WTC11 (cell line): ENCODE measurements around the gene LMO3. TPM values are rescaled to one million over a fixed set of nuclear protein-coding genes. Genes with fewer than 3 reads are reported as not detected.

Experiments used
- ATAC-seq: fragments of 200-7000 bp; cut with Tn5 transposase; 2 replicates; pipeline ENCODE4 v1.10.0; 2021; ENCODE audit warnings: mild to moderate bottlenecking, moderate library complexity
- CTCF ChIA-PET: fragments of 300-600 bp; sonication (Branson Sonifier 250); formaldehyde crosslinking; loops from one replicate; lab custom pipeline; 2021; ENCODE audit warnings: antibody characterized with exemption; lab: Charles Lee
- POLR2A ChIA-PET: fragments of 350-600 bp; sonication (Branson Sonifier 250); formaldehyde crosslinking; loops from one replicate; lab custom pipeline; 2021; ENCODE audit warnings: antibody characterized with exemption; lab: Charles Lee
- DNase-seq: peaks from one replicate; pipeline ENCODE4 v3.0.0; 2021; ENCODE audit warnings: low spot score
- H3K27ac Mint-ChIP-seq: 2 replicates; pipeline ENCODE4 v1.8.0; 2021; ENCODE audit warnings: mixed read lengths
- H3K27me3 Mint-ChIP-seq: 2 replicates; pipeline ENCODE4 v1.8.0; 2021; ENCODE audit warnings: low read depth, mild to moderate bottlenecking, moderate library complexity, mixed read lengths
- H3K36me3 Mint-ChIP-seq: 2 replicates; pipeline ENCODE4 v1.8.0; 2021; ENCODE audit warnings: mixed read lengths
- H3K4me1 Mint-ChIP-seq: 2 replicates; pipeline ENCODE4 v1.8.0; 2022; ENCODE audit warnings: mixed read lengths
- H3K4me3 Mint-ChIP-seq: 2 replicates; pipeline ENCODE4 v1.8.0; 2021; ENCODE audit warnings: mild to moderate bottlenecking, moderate library complexity, mixed read lengths
- H3K9me3 Mint-ChIP-seq: 2 replicates; pipeline ENCODE4 v1.8.0; 2021; ENCODE audit warnings: mixed read lengths
- CBFB ChIP-seq: sonication (generic); formaldehyde crosslinking; IDR thresholded peaks from 2 replicates; pipeline ENCODE4 v1.8.1; 2022; ENCODE audit warnings: mild to moderate bottlenecking, low read depth, missing genetic modification reagents
- ETV6 ChIP-seq: sonication (generic); formaldehyde crosslinking; IDR thresholded peaks from 2 replicates; pipeline ENCODE4 v1.8.1; 2022; ENCODE audit warnings: mild to moderate bottlenecking, missing genetic modification reagents
- GTF2I ChIP-seq: fragments of 250-450 bp; sonication (Bioruptor Pico); conservative IDR thresholded peaks from 2 replicates; pipeline ENCODE4 v1.4.0; 2021; ENCODE audit warnings: mild to moderate bottlenecking
- KAT7 ChIP-seq: sonication (generic); formaldehyde crosslinking; IDR thresholded peaks from 2 replicates; pipeline ENCODE4 v1.8.1; 2023; ENCODE audit warnings: missing genetic modification reagents, mild to moderate bottlenecking, borderline replicate concordance
- NR1H2 ChIP-seq: sonication (generic); formaldehyde crosslinking; IDR thresholded peaks from 2 replicates; pipeline ENCODE4 v1.9.0; 2021; ENCODE audit warnings: mild to moderate bottlenecking, moderate library complexity, missing genetic modification reagents
- ZNF232 ChIP-seq: sonication (generic); formaldehyde crosslinking; IDR thresholded peaks from 2 replicates; pipeline ENCODE4 v1.8.0; 2022; ENCODE audit warnings: mild to moderate bottlenecking, missing genetic modification reagents
- ZNF317 ChIP-seq: sonication (generic); formaldehyde crosslinking; IDR thresholded peaks from 2 replicates; pipeline ENCODE4 v1.8.1; 2023; ENCODE audit warnings: low read depth, mild to moderate bottlenecking, moderate library complexity, missing genetic modification reagents, borderline replicate concordance
- ZNF416 ChIP-seq: fragments of 250-450 bp; sonication (Bioruptor Pico); IDR thresholded peaks from 2 replicates; pipeline ENCODE4 v1.9.0; 2021; ENCODE audit warnings: mild to moderate bottlenecking, inconsistent platforms
- total RNA-seq: library from RNA; stranded (reverse); gene quantifications from 3 replicates; pipeline ENCODE4 v1.2.3, GENCODE V29; 2021
- TF ChIP-seq, protein P1 (sequence below): fragments of 250-450 bp; sonication (Bioruptor Pico); IDR thresholded peaks from 2 replicates; pipeline ENCODE4 v1.9.0; 2021; ENCODE audit warnings: mild to moderate bottlenecking, borderline replicate concordance
- TF ChIP-seq, protein P2 (sequence below): sonication (generic); formaldehyde crosslinking; IDR thresholded peaks from 2 replicates; pipeline ENCODE4 v1.8.1; 2022; ENCODE audit warnings: low read depth, mild to moderate bottlenecking, moderate library complexity, missing genetic modification reagents, borderline replicate concordance
- TF ChIP-seq, protein P3 (sequence below): sonication (generic); formaldehyde crosslinking; IDR thresholded peaks from 2 replicates; pipeline ENCODE4 v1.8.1; 2022; ENCODE audit warnings: mild to moderate bottlenecking, missing genetic modification reagents, moderate library complexity, borderline replicate concordance
- TF ChIP-seq, protein P4 (sequence below): sonication (generic); formaldehyde crosslinking; IDR thresholded peaks from 2 replicates; pipeline ENCODE4 v1.8.0; 2022; ENCODE audit warnings: mild to moderate bottlenecking, missing genetic modification reagents
- TF ChIP-seq, protein P5 (sequence below): sonication (generic); formaldehyde crosslinking; IDR thresholded peaks from 2 replicates; pipeline ENCODE4 v1.8.1; 2023; ENCODE audit warnings: mild to moderate bottlenecking, missing genetic modification reagents, borderline replicate concordance
- TF ChIP-seq, protein P6 (sequence below): sonication (generic); formaldehyde crosslinking; IDR thresholded peaks from 2 replicates; pipeline ENCODE4 v1.8.1; 2023; ENCODE audit warnings: mild to moderate bottlenecking, missing genetic modification reagents, moderate library complexity
- TF ChIP-seq, protein P7 (sequence below): sonication (generic); formaldehyde crosslinking; IDR thresholded peaks from 2 replicates; pipeline ENCODE4 v1.8.1; 2022; ENCODE audit warnings: low read depth, missing genetic modification reagents, borderline replicate concordance
- TF ChIP-seq, protein P8 (sequence below): sonication (generic); formaldehyde crosslinking; IDR thresholded peaks from 2 replicates; pipeline ENCODE4 v1.8.0; 2023; ENCODE audit warnings: missing genetic modification reagents
- TF ChIP-seq, protein P9 (sequence below): fragments of 250-450 bp; sonication (Bioruptor Pico); conservative IDR thresholded peaks from 2 replicates; pipeline ENCODE4 v1.9.0; 2021; ENCODE audit warnings: mild to moderate bottlenecking

Gene LMO3
- total RNA-seq, 1 experiment from 2014 or later = 29.8 TPM

DNA sequence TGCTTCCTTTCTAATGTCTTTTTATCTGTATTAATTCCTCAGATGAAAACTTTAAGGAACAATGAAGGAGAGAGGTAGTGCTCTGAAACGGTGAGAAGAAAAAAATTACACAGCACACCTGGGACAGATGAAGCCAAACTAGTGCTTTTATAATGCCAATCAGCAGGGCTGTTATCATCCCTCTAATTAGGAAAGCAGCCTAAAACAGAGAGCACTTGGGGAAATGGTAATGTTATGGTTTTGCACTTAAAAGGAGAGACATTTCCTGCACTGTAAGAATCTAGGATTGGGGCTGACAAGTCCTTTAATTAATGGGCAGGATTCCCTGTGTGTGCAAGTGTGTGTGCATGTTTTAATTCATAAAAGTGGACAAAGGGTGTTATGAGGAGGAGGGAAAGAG is 4.8 kb upstream of the LMO3 start (continued):
- TF ChIP-seq, protein P1, sequence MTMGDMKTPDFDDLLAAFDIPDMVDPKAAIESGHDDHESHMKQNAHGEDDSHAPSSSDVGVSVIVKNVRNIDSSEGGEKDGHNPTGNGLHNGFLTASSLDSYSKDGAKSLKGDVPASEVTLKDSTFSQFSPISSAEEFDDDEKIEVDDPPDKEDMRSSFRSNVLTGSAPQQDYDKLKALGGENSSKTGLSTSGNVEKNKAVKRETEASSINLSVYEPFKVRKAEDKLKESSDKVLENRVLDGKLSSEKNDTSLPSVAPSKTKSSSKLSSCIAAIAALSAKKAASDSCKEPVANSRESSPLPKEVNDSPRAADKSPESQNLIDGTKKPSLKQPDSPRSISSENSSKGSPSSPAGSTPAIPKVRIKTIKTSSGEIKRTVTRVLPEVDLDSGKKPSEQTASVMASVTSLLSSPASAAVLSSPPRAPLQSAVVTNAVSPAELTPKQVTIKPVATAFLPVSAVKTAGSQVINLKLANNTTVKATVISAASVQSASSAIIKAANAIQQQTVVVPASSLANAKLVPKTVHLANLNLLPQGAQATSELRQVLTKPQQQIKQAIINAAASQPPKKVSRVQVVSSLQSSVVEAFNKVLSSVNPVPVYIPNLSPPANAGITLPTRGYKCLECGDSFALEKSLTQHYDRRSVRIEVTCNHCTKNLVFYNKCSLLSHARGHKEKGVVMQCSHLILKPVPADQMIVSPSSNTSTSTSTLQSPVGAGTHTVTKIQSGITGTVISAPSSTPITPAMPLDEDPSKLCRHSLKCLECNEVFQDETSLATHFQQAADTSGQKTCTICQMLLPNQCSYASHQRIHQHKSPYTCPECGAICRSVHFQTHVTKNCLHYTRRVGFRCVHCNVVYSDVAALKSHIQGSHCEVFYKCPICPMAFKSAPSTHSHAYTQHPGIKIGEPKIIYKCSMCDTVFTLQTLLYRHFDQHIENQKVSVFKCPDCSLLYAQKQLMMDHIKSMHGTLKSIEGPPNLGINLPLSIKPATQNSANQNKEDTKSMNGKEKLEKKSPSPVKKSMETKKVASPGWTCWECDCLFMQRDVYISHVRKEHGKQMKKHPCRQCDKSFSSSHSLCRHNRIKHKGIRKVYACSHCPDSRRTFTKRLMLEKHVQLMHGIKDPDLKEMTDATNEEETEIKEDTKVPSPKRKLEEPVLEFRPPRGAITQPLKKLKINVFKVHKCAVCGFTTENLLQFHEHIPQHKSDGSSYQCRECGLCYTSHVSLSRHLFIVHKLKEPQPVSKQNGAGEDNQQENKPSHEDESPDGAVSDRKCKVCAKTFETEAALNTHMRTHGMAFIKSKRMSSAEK = no peak
- TF ChIP-seq ETV6 (CRISPR knock-in tag) (0 out of 2 replicates have a peak, but pooled peaks have one; percentile 31), KAT7 (no peak), ZNF416 (no peak), NR1H2 (CRISPR knock-in tag) (no peak), CBFB (CRISPR knock-in tag) (0 out of 2 replicates have a peak, but pooled peaks have one; percentile 25), GTF2I (CRISPR knock-in tag) (no peak)
- TF ChIP-seq, protein P2, sequence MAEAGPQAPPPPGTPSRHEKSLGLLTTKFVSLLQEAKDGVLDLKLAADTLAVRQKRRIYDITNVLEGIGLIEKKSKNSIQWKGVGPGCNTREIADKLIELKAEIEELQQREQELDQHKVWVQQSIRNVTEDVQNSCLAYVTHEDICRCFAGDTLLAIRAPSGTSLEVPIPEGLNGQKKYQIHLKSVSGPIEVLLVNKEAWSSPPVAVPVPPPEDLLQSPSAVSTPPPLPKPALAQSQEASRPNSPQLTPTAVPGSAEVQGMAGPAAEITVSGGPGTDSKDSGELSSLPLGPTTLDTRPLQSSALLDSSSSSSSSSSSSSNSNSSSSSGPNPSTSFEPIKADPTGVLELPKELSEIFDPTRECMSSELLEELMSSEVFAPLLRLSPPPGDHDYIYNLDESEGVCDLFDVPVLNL (CRISPR knock-in tag) = no peak
- TF ChIP-seq, protein P3, sequence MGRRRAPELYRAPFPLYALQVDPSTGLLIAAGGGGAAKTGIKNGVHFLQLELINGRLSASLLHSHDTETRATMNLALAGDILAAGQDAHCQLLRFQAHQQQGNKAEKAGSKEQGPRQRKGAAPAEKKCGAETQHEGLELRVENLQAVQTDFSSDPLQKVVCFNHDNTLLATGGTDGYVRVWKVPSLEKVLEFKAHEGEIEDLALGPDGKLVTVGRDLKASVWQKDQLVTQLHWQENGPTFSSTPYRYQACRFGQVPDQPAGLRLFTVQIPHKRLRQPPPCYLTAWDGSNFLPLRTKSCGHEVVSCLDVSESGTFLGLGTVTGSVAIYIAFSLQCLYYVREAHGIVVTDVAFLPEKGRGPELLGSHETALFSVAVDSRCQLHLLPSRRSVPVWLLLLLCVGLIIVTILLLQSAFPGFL = no peak
- TF ChIP-seq, protein P4, sequence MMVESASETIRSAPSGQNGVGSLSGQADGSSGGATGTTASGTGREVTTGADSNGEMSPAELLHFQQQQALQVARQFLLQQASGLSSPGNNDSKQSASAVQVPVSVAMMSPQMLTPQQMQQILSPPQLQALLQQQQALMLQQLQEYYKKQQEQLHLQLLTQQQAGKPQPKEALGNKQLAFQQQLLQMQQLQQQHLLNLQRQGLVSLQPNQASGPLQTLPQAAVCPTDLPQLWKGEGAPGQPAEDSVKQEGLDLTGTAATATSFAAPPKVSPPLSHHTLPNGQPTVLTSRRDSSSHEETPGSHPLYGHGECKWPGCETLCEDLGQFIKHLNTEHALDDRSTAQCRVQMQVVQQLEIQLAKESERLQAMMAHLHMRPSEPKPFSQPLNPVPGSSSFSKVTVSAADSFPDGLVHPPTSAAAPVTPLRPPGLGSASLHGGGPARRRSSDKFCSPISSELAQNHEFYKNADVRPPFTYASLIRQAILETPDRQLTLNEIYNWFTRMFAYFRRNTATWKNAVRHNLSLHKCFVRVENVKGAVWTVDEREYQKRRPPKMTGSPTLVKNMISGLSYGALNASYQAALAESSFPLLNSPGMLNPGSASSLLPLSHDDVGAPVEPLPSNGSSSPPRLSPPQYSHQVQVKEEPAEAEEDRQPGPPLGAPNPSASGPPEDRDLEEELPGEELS (CRISPR knock-in tag) = no peak

DNA sequence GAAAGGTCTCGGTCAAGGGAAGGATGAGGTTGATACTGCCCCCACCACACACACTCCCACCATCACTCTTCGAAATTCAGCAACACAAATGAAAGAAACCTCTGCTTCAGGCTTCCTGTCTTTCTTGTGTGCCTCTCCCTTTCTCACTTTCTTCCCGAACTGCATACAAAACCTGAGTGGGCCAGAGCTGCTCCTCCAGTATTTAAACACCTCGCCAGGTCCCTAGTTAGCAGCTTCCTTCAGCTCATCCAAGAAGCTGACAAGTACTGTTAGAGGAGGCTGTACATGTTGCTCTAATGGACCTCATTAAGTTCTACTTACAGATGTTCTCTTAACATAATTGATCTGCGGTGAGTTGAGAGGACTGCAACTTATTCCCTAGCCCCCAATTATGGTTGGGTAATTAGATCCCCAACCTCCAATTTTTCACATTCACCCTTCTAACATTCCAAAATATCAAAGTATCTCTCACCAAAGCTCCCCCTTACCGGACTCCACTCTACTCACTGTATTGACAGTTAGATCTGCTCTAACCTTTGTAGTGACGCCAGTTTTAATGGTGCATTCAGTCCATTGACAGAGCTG is 4.1 kb upstream of the LMO3 start:
- ChIA-PET POLR2A (no interaction called here), CTCF (interaction anchor here (0.8 to 1.0 kb wide), 3 partner anchors 18 to 534 kb away, joined by 3 read pairs; no protein-coding TSS in a partner anchor)
- H3K27me3 Mint-ChIP-seq = peaks cover 27% of the 10 kb centered on the region
- no peaks in the 10 kb centered on the region for H3K9me3 Mint-ChIP-seq
- peak overlapping the region; percentile 73; the same call in 1 of the 2 replicates for H3K27ac Mint-ChIP-seq
- H3K36me3 Mint-ChIP-seq = no peaks in the 10 kb centered on the region
- H3K4me3 Mint-ChIP-seq = peak overlapping the region; percentile 95
- peaks cover 70% of the 10 kb centered on the region for H3K4me1 Mint-ChIP-seq
- ATAC-seq (peak; percentile 7; the same call in 1 of the 2 replicates), DNase-seq (no peak)
- TF ChIP-seq, protein P5, sequence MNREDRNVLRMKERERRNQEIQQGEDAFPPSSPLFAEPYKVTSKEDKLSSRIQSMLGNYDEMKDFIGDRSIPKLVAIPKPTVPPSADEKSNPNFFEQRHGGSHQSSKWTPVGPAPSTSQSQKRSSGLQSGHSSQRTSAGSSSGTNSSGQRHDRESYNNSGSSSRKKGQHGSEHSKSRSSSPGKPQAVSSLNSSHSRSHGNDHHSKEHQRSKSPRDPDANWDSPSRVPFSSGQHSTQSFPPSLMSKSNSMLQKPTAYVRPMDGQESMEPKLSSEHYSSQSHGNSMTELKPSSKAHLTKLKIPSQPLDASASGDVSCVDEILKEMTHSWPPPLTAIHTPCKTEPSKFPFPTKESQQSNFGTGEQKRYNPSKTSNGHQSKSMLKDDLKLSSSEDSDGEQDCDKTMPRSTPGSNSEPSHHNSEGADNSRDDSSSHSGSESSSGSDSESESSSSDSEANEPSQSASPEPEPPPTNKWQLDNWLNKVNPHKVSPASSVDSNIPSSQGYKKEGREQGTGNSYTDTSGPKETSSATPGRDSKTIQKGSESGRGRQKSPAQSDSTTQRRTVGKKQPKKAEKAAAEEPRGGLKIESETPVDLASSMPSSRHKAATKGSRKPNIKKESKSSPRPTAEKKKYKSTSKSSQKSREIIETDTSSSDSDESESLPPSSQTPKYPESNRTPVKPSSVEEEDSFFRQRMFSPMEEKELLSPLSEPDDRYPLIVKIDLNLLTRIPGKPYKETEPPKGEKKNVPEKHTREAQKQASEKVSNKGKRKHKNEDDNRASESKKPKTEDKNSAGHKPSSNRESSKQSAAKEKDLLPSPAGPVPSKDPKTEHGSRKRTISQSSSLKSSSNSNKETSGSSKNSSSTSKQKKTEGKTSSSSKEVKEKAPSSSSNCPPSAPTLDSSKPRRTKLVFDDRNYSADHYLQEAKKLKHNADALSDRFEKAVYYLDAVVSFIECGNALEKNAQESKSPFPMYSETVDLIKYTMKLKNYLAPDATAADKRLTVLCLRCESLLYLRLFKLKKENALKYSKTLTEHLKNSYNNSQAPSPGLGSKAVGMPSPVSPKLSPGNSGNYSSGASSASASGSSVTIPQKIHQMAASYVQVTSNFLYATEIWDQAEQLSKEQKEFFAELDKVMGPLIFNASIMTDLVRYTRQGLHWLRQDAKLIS (CRISPR knock-in tag) = no peak
- TF ChIP-seq, protein P6, sequence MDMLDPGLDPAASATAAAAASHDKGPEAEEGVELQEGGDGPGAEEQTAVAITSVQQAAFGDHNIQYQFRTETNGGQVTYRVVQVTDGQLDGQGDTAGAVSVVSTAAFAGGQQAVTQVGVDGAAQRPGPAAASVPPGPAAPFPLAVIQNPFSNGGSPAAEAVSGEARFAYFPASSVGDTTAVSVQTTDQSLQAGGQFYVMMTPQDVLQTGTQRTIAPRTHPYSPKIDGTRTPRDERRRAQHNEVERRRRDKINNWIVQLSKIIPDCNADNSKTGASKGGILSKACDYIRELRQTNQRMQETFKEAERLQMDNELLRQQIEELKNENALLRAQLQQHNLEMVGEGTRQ (CRISPR knock-in tag) = no peak
- TF ChIP-seq, protein P7, sequence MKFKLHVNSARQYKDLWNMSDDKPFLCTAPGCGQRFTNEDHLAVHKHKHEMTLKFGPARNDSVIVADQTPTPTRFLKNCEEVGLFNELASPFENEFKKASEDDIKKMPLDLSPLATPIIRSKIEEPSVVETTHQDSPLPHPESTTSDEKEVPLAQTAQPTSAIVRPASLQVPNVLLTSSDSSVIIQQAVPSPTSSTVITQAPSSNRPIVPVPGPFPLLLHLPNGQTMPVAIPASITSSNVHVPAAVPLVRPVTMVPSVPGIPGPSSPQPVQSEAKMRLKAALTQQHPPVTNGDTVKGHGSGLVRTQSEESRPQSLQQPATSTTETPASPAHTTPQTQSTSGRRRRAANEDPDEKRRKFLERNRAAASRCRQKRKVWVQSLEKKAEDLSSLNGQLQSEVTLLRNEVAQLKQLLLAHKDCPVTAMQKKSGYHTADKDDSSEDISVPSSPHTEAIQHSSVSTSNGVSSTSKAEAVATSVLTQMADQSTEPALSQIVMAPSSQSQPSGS (CRISPR knock-in tag) = no peak
- TF ChIP-seq ZNF232 (CRISPR knock-in tag) (no peak), ZNF317 (CRISPR knock-in tag) (no peak)
- TF ChIP-seq, protein P8, sequence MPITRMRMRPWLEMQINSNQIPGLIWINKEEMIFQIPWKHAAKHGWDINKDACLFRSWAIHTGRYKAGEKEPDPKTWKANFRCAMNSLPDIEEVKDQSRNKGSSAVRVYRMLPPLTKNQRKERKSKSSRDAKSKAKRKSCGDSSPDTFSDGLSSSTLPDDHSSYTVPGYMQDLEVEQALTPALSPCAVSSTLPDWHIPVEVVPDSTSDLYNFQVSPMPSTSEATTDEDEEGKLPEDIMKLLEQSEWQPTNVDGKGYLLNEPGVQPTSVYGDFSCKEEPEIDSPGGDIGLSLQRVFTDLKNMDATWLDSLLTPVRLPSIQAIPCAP (CRISPR knock-in tag) = no peak
- TF ChIP-seq, protein P9, sequence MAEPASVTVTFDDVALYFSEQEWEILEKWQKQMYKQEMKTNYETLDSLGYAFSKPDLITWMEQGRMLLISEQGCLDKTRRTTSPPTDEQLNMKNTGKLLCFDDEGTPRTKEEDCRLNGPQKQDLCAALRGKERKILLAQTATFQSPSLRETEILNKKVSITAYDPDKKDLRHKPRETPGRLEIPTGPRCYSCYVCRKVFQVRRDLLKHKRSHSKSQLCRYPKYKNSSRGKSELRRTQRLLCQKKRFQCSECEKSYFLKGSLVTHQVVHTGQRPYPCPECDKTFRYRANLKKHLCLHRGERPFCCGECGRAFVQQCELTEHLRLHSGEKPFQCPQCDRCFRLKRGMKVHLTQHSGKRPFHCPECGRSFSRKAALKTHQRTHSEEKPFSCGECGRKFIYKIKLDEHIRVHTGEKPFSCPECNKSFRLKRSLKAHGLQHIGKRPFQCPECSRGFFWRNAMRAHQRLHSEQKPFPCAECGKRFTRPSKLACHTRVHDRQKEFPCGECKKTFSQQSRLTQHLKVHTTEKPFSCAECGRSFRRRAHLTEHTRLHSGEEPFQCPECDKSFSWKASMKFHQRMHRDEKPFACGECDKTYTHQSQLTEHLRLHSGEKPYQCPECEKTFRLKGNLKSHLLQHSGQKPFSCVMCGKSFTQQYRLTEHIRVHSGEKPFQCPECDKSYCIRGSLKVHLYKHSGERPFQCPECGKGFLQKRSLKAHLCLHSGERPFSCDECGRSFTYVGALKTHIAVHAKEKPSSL (CRISPR knock-in tag) = no peak
